Breast epithelium (tissue), 3 donors: Measurements from ENCODE around the gene PLXNC1.

ENCODE experiments used
- POLR2A ChIP-seq: fragments of 450-650 bp; IDR thresholded peaks from one replicate; pipeline ENCODE4 v1.6.1; 2016; ENCODE audit warnings: antibody characterized with exemption, mild to moderate bottlenecking, moderate library complexity
- POLR2AphosphoS5 ChIP-seq, 3 donors: sonication (generic); formaldehyde crosslinking; IDR thresholded peaks; one replicate each; pipeline ENCODE4 v1.6.1; 2017; ENCODE audit warnings: antibody characterized with exemption in 3 of 3
- TF ChIP-seq, protein P1 (sequence below), 3 donors: fragments of 450-650 bp; IDR thresholded peaks; one replicate each; pipeline ENCODE4 v1.5.1; 2016 to 2017; ENCODE audit warnings: antibody characterized with exemption in 3 of 3, mild to moderate bottlenecking in 3 of 3, moderate library complexity in 3 of 3

GRCh38 chr12:94225947-94226630 lies 77.7 kb downstream of the PLXNC1 start:
- TF ChIP-seq, protein P1, sequence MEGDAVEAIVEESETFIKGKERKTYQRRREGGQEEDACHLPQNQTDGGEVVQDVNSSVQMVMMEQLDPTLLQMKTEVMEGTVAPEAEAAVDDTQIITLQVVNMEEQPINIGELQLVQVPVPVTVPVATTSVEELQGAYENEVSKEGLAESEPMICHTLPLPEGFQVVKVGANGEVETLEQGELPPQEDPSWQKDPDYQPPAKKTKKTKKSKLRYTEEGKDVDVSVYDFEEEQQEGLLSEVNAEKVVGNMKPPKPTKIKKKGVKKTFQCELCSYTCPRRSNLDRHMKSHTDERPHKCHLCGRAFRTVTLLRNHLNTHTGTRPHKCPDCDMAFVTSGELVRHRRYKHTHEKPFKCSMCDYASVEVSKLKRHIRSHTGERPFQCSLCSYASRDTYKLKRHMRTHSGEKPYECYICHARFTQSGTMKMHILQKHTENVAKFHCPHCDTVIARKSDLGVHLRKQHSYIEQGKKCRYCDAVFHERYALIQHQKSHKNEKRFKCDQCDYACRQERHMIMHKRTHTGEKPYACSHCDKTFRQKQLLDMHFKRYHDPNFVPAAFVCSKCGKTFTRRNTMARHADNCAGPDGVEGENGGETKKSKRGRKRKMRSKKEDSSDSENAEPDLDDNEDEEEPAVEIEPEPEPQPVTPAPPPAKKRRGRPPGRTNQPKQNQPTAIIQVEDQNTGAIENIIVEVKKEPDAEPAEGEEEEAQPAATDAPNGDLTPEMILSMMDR (IDR thresholded peaks at IDR 0.05), result no peak
- TF ChIP-seq POLR2AphosphoS5 (IDR thresholded peaks at IDR 0.05) (no peak), POLR2A (no peak)
